GM21529 (cell line): Measurements from ENCODE around the gene FCHSD2.
"Not testable (repeated sequence)": the region's sequence is repeated elsewhere in the genome, so short reads cannot be mapped to it uniquely, and the experiment has no call there.

Experiments used
- ATAC-seq: cut with Tn5 transposase; IDR thresholded peaks from one replicate; pipeline ENCODE4 v1.9.1; 2021; ENCODE audit not compliant: unreplicated experiment

FCHSD2 gene

GRCh38 chr11:72940417-72940816 lies 201.7 kb downstream of the FCHSD2 start:
- no peak for ATAC-seq

DNA sequence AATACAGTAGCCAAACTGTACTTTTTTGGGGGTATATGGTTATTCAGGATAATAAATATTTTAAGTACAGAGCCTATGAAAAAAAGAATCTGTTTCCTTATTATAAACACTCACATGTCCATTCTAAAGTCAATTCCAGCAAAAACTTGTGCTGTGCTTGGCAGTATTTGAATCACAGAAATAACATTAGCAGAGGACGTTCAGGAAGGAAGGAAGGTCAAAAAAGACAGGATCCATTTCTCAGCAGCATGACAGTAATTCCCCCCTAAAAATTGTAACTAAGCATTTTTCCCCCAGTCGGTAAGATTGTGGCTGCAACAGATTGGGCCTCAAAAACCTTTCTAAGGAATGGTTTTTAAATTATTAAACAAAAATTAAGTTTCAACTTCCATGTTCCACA lies 203.1 kb downstream of the FCHSD2 start:
- no peak for ATAC-seq

DNA sequence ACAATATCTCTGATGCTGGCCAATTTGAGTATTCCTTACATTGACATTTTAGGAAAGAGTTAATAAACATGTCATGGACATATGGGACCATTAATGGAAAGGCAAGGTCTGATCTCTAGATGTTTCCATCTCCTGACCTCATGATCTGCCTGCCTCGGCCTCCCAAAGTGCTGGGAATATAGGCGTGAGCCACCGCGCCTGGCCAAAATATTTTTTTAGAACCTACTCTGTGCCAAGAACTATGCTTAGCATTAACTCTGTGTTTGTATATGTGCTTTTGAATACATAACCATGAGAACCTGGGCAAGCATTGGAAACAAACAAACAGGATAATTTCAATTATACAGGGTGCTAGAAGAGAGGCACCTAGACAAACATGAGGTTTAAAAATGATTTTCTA lies 204.7 kb downstream of the FCHSD2 start:
- ATAC-seq: no peak

DNA sequence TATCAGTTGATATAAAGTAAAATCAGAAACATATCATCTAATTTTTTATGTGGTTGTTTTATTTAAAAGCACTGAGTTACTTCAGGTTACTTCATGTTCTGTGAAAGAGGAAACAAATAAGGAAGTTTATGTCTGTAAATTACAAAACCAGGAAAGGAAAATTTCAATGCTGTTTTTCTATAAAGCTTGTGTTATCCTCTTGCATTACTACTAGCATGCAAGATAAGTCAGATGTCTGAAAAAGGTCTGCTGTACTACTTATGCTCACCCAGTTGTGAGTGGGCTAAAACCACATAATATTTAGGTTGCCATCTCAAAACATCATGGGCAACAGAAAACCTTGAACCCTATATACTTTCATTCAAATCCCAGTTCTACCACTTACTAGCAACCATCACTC lies 206.4 kb downstream of the FCHSD2 start:
- ATAC-seq: no peak

- no peak for ATAC-seq
These were observed 210.0 kb downstream of the FCHSD2 start for GRCh38 chr11:72932132-72932570.

- ATAC-seq: no peak
These were observed 212.1 kb downstream of the FCHSD2 start for GRCh38 chr11:72930008-72930407.

- ATAC-seq: no peak
These were observed 212.9 kb downstream of the FCHSD2 start for GRCh38 chr11:72929256-72929655.

- no peak for ATAC-seq
These were observed 214.7 kb downstream of the FCHSD2 start for GRCh38 chr11:72927380-72927779.

GRCh38 chr11:72926076-72926475 lies 216.0 kb downstream of the FCHSD2 start:
- no peak for ATAC-seq

DNA sequence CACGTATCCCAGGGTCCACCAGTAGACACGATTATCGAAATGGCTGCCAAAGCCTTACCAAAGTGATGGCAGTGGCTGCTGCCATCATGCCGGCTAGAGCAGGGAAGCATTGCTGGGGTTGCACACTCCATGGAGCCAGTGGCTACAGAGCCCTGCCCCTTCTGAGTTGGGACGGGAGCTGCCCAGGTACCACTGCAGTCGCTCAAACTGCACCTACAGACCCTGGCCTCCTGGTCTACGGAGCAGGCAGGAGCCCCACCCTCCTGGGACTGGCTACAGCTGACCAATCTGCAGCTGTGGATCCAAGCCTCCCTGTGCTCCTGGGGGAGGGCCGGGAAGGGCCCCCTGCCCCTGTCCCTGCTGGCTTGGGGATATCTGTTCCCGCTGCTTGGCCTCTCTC lies 216.5 kb downstream of the FCHSD2 start:
- ATAC-seq: no peak

GRCh38 chr11:72924568-72925190 lies 217.4 kb downstream of the FCHSD2 start:
- no peak for ATAC-seq

DNA sequence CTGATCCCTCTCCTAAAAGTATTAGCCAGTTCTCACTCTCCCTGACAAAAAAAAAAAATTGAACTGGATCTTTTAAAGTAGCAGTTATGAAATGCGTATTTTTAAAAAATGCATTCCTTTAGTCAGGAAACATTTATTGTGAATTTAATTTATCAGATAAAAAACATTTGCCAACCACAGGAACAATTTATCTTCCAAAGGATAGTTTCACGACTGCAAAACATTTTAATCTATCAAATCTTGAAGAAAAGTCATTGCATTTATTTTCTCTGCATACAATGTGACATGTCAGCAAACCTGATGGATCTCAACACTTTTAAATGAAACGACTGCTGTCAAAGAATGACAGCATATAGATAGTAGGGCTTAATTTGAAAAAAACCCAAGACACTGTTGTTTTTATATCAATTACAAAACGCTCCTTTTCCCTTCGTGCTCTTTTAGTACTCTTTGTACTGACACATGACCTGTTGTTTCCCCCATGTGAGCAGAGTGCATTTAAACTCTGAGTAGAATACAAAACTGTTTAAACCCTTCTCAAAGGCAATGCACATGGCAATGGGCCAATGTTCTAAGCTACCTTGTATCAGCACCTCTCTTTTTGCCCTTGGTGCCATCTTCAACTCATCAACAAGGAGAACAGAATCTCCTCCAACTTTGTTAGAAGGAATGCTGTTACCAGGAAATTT lies 220.9 kb downstream of the FCHSD2 start:
- no peak for ATAC-seq

DNA sequence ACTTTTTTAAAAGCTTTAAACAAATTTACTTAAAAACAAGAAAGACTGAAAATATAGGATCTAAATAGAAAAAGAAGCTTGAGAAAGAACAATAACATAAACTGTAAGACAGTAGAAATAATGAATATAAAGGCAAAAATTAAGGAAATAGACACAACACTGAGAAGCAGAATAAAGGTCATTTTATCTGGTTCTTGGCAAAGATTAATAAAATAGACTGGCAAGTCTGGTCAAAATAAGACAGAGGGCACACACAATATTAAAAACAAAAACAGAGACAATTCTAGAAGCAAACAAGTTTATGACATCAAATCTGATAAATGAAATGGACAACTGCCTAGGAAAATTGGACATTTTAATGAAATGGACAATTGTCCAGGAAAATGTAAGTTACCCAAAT lies 222.1 kb downstream of the FCHSD2 start:
- ATAC-seq: no peak

GRCh38 chr11:72918851-72919250 lies 223.3 kb downstream of the FCHSD2 start:
- ATAC-seq: no peak

DNA sequence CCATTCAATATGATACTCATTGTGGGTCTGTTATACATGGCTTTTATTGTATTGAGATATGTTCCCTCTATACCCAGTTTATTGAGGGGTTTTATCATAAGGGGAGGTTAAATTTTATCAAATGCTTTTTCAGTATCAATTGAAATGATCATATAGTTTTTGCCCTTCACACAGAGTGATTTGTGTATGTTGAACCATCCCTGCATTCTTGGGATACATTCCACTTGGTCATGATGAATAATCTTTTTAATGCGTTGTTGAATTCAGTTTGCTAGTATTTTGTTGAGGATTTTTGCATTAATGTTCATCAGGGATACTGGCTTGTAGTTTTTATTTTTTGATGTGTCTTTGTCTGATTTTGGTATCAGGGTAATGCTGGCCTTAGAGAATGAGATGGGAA lies 229.9 kb downstream of the FCHSD2 start:
- no peak for ATAC-seq

DNA sequence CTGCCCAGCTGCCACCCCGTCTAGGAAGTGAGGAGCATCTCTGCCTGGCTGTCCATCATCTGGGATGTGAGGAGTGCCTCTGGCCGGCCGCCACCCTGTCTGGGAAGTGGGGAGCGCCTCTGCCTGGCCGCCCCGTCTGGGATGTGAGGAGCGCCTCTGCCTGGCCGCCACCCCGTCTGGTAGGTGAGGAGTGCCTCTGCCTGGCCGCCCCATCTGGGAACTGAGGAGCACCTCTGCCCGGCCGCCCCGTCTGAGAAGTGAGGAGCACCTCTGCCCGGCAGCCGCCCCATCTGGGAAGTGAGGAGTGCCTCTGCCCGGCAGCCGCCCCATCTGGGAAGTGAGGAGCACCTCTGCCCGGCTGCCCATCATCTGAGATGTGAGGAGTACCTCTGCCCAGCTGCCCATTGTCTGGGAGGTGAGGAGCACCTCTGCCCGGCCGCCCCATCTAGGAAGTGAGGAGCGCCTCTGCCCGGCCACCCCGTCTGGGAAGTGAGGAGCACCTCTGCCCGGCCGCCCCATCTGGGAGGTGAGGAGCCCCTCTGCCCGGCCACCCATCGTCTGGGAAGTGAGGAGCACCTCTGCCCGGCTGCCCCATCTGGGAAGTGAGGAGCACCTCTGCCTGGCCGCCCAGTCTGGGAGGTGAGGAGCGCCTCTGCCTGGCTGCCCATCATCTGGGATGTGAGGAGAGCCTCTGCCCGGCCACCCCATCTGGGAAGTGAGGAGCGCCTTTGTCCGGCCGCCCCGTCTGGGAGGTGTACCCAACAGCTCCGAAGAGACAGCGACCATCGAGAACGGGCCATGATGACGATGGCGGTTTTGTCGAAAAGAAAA lies 232.3 kb downstream of the FCHSD2 start:
- not testable (repeated sequence) for ATAC-seq

DNA sequence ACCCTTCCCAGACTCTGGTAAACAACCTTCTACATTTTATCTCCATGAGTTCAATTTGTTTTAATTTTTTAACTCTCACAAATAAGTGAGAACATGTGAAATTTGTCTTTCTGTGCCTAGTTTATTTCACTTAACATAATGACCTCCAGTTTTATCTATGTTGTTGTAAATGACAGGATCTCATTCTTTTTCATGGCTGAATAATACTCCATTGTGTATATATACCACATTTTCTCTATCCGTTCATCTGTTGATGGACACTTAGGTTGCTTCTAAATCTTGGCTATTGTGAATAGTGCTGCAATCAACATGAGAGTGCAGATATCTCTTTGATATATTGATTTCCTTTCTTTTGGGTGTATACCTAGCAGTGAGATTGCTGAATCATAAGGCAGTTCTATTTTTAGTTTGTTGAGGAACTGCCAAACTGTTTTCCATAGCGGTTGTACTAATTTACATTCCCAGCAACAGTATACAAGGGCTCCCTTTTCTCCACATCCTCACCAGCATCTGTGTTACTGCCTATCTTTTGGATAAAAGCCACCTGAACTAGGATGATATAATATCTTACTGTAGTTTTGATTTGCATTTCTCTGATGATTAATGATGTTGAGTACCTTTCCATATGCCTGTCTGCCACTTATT lies 234.0 kb downstream of the FCHSD2 start:
- ATAC-seq: no peak

GRCh38 chr11:72904016-72904415 lies 238.1 kb downstream of the FCHSD2 start:
- no peak for ATAC-seq

DNA sequence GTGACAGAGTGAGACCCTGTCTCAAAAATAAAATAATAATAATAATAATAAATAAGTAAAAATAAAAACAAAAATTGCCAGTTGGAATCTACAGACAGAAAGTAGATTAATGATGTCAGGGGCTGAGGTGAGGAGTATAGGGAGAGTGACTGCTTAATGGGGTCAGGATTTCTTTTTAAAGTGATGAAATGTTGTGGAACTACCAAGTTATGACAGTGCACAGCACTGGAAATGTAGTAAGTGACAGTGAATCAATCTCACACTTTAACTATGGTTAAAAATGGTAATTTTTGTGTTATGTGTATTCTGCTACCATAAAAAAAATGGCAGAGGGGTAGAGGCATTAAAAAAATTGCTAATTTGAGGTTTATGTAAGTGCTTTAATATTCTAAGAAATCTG lies 240.7 kb downstream of the FCHSD2 start:
- no peak for ATAC-seq

GRCh38 chr11:72900013-72900412 lies 242.1 kb downstream of the FCHSD2 start:
- no peak for ATAC-seq

GRCh38 chr11:72899238-72899637 lies 242.9 kb downstream of the FCHSD2 start:
- no peak for ATAC-seq
